Measurements from ENCODE around the gene PEPD.

The PEPD gene

DNA sequence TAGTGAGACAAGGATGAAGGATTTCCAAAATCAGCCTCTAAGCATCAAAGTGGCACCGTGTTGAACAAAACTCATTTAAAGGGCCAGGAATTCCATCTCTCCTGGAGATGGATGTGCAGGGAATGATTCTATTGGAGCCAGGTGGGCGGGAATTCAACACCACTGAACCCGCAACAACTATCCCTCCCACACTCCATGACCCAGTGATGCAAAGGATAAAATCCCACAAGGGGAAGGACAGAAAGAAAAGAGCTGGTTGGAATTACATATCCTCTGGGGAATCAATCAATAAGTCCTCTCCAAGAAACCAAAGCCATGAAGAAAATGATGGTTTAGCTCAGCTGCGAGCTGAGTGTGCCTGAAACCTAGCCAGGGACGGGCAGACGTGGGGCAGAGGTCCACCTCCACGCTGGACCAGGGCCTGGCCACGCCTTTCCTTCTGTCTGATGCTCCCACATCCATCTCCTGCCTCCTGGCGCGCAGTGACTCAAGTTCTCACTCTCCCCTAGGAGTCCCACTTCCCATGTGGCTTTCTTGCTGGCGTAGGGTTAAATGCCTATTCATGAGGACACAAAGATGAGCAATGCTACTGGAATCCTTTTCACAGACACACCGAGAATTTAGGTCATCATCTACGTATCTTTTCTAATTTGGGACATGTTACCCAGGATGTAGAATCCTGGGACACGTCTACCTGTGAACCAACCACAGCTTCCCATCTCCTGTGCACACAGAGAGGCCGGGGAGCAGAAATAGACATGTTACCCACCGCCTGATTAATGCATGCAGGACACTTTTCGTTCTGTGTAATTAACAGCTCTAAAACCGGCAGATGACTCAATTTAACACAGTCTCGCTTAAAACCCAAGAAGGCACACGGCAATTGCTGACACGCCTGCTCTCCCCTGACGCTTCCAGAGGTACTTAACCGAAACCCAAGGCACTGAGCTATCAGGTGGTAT, 48.6 kb downstream of the PEPD start:
- DNase-seq (ENCODE audit: low spot score), result peak; percentile 85

DNA sequence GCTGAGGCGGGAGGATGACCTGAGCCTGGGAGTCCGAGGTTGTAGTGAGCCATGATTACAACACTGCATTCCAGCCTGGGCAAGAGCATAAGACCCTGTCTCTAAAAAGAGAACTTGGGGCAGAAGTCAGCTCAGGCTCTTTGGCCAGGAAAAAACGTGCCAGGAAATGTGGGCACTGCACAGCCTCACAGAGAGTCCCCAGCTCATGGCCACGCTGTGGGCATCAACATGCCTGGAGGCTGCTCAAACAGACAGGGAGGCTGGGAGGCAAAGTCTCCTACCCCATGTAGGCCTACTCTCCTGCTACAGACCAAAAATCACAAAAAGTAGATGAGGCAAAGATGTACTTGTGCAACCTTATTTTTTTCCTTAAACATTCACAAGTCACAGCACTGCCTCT, 49.4 kb downstream of the PEPD start:
- no peak for DNase-seq (ENCODE audit: low spot score)

DNA sequence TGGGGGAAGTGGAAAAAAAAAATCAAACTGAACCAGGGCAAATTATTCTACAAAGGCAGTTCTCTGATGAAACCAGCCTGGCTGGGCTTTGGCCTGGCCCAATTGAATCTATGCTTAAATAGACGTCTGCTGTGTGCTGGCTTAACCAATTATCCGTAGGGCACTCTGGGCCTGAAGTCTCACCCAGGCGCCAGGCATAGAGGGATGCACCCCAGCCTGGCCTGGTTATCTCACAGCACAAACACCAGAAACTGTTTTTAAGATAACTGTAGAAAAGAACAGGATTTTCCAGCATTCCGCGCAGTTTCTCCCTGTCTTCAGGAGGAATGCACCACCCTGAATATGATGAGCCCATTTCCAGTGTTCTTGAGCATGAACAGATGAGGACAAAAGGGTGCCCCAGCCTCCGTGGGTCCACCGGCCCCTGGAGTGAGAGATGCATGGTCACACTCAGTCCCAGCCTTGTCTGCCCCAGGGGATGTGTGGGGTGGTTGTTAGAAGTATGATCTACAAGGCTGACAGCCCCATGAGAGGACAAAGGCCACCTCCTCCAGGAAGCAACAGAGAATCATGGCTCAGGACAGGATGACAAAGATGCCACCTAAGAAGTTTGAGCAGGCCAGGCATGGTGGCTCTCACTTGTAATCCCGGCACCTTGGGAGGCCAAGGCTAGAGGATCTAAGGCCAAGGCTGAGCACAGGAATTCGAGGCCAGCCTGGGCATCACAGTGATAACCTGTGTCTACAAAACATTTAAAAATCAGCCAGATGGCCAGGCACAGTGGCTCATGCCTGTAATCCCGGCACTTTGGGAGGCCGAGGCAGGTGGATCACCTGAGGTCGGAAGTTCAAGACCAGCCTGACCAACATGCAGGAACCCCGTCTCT, 50.2 kb downstream of the PEPD start:
- DNase-seq (ENCODE audit: low spot score), result no peak

DNA sequence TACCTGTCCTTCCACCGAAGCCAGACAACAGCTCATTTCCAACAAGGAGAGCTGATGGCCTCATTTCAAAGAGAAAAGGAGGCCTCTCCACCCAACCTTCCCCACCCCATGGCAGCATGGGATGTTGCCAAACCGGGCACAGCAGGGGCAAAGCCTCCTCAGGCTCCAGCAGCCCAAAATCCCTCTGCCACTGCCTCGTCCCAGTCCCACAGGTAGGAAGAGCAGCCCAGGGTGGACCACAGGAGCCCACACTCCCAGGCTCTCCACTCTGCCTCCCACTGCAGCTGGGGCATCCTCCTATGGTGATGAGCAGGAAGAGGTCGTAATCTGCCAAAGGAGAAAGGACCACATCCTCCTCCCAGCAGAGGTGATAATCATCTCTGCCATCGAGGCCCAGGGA, 50.9 kb downstream of the PEPD start:
- DNase-seq (ENCODE audit: low spot score), result no peak

DNA sequence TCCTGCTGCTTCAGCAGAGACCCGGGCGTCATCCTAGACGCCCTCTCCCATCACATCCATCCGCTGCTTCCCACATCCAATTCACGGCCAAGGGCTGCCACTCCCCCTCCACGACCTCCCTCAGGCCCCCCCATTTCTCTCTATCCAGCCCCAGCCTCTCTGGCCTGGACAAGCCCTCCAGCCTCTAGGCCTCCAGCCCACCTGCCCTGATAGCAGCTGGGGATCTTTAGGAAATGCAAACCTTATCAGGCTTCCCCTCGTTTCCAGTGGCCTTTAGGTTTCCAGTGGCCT, 51.6 kb downstream of the PEPD start:
- no peak for DNase-seq (ENCODE audit: low spot score)

DNA sequence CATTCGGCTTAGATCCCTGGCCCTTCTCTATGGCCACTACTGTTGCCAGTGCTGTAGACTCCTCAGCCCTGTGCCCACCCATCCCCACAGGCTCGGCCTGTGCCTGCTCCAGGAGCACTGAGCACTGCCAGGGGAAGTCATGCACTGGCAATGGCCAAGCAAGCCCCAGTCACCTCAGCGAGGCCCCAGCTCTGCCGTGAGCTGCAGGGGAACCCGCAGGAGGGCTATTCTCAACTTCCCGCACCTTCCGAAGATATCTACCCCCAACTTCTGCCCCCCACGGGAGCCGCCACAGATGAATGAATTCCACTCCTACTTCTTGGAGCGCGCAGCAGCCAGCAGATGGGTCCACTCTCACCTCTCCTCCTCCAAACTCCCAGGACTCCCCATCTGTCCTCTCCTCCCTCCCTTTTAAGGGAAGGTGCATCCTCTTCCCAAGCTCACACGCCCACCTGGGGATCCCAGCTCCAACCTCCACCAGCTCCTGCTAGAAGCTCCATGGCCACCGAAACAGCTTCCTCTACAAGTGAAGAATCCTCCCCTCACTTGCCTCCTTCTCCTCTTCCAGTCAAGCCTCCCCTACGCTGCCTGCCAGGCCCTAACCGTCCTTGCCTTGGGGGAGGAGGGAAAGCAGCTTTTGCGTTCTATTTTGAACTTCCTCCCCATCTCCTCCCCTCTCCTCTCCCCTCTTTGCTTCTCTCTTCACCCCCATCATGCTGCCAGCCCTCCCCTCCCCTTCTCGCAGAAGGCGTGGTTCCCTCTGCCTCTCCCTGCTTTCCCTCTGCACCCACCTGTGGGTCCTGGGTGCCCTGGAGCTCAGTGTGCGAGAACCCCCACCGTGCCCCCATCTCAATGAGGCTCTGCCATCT, 52.2 kb downstream of the PEPD start:
- DNase-seq (ENCODE audit: low spot score), result no peak

DNA sequence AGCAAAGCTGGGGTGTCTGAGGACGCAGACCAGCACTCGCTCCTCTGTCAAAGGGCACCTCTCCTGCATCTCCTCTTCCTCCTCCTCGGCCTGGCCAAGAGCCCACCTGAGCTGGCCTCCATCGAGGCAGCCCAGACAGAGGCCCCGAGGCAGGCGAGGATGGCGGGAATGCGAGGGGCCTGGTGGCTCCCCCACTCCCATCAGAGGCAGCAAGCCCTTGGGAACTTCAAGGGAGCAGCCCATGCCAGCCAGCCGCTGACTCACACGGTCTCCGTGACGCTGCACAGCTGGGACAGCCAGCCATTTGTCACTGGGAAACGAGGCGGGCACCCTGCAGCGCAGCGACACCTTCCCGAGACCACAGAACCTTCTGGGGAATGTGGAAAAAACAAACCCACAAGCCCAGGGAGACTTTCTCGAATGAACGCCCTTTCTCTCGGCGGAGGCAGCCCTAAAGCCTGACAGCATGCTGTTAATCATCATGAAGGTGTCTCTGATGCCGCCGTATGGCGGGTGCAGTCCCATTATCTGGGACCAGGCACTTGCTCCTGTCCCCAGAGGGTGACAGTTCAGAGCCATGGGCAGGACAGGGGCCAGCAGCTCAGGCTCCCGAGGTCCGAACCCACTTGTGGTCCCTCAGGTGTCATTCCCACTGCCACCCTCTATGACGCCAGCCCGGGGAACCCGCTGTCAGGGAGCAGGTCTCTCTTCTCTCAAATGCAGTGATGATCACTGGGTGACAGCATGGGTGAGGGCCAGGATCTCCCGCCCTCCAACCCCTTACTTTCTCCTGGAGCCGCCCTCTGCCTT, 53.0 kb downstream of the PEPD start:
- DNase-seq (ENCODE audit: low spot score), result no peak

DNA sequence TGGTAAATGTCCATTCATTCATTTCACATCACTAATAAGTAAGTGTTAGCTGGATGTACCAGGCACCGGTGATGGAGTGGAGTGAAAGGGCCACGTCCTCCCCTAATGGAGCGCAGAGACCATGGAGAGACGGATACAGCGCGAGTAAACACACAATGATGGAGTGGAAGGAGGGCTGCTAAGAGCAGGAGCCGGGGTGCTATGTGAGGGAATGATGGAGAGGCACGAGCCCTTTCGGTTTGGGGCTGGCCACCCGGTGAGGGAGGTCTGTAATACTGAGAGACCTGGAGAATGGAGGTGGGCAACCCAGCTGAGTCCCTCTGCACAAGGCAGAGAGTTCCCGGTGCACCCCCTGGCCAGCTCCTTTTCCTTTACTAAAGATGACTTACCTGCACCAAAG, 53.7 kb downstream of the PEPD start:
- DNase-seq (ENCODE audit: low spot score), result no peak

DNA sequence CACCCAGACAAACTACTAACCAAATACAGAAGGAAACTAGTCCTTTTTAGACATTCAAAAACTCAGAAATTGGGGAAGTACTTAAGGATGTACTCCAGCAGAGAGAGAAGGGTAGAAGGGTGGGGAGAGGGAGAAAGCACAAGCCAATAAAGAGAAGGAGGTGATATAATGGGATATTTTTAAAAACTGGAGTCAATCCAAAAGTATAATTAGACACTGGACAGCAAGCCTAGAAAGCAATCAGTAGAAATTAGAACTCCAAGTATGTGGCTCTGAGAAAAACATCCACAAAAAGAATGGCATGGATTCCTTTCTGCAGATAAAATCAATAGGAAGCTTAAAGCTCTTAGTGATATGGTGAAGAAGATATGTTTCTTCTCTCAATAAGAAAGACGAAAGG, 55.8 kb downstream of the PEPD start:
- DNase-seq (ENCODE audit: low spot score), result no peak

DNA sequence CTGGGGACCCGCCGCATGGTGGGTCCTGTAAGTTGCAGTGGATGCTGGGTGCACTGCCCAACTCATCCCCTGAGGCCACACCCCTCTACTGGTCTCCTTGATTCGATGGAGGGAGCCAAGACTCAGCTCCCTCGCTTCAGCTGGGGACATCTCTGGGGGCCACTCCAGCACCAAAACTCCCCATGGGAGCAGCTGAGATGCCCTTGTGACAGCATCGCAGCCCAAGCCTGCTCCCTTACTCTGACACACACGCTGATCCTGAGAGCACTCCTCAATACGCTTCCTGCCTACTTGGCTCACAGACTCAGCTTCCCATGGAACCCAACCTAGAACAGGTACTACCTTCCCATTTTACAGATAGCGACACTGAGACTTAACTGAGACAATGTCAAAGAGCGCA, 56.2 kb downstream of the PEPD start:
- DNase-seq (ENCODE audit: low spot score), result no peak

DNA sequence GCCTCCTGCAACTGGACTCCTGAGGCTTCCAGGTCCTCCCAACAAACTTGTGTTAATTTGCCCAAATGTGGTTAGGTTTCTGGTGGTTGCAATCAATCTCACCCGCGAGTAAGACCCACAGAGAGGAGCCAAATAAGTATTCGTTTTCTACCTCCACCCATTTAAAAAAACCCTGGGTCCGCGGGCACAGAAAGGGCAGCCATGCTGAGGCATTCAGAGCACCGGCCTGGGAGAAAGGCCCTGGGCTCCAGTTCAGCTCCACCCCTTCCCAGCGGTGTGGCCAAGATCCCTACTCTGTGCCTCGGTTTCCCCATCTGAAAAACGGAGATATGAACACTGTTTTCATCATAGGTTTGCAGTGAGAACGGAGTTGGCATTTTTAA, 56.9 kb downstream of the PEPD start:
- DNase-seq (ENCODE audit: low spot score), result no peak

DNA sequence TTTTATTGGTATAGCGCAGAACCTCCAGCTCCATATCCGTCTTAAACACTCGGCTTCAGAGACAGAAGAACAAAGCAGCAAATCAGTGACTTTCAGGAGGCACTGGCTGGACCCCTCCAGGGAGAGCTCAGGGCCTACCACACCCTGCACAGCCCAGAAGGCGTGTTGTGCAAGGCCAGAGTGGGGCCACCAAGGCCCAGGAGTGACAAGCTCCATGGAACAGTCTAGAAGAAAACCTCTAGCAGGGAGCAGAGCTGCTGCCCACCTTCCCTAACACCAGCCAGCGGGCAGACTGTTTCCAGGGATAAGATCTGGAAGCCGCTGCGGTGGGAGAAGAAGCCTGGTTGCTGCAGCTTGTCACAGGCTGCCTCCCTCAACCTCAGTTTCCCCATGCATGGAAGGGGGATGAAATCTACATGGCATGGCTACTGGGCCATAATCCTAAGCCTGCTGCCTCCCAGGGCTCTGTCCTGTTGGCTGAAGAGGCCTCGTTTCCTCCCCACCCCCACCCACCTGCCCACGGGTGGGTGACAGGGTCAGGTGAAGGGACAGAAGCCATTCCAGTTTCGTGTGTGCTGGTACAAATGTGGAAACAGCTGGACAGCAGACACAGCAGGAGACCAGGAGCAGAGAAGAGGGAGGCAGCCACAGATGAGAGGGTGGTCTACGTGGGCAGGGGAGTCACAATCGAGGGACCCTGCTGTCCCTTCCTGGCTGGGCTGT, 57.4 kb downstream of the PEPD start:
- DNase-seq (ENCODE audit: low spot score), result no peak

DNA sequence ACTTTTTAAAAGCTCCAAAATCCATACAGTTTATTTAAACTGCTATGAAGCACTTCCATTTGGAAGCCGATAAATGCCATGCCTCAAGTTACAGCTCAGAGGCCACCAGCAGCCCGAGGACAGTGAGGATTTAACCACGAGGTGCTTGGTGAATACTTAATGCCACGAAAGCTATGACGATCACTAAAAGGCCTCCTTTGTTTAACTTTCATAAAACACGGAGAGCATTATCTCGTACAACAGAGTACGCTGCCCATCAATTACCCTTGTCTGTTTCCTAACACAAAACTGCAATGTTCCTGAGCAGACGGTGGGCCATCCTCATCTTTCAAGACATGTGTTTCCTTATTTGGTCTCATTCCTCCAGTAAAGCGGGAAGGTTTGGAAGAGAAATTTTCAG, 58.4 kb downstream of the PEPD start:
- DNase-seq (ENCODE audit: low spot score), result no peak

DNA sequence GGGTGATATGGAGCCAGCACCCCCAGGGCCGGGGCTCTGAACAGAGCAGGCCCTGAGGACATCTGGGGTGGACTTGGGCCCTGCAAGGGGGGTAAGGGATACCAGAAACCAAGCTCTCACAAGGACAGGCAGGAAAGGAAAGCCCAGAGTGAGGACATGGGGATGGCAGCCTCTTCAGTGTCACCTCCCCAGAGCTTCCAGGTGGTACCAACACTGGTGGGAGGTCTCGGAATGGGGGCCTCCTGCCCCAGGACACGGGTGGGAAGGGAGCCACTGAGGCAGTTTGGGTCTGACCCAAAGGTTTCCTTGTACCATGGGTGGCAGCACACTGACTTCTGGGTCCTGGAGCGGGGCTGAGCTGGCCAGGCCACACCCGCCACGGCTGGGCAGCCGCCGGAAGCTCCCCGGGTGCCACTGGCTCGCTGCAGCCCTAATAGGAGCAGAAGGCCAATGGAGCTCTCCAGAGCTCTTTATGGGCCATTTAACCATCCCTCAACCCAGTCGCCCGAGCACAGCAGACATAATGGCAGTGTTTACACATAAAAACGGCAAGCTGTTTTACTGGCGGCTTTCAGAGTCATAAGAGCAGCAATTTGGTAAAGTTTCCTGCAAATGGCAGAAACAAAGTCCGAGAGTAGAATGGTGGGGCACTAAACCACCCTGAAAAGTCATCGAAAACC, 59.3 kb downstream of the PEPD start:
- no peak for DNase-seq (ENCODE audit: low spot score)

DNA sequence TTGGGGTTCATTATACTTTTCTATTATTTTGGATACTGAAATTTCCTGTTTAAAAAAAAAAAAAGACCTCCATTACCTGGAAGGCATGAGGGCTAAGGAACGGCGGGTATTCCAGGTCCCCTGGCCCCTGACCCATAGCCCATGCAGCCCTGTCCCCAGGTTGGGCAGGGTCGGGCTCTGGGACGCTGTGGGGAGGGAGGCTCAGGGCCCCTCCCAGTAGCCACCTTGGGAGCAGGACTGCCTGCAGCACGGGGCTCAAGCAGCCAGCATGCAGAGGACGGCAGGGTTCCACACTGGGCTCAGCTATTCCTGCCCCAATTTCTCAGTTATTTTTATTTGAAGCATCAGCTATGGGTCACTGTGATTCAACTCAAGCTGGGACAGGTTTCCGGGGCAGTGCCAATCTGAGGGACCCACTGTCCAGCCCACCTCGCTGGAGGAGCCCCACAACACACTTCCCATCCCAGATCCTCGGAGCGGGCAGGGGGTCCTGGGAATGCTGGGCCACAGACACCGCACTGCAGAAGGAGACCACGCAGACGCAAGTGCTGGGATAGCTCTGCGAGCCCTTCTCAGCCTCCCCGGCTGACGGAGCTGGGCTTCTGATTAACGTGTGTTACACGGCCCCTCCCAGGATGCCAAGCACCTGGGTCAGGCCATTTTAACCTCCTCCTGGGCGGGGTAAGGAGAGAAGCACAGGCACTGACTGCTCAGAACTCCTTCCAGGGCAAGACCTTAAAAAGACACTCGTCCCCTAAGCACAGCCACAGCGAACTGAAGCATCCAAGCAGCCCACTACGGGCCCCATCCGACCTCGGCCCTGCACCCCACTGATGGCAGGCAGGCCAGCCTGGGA, 60.1 kb downstream of the PEPD start:
- no peak for DNase-seq (ENCODE audit: low spot score)

DNA sequence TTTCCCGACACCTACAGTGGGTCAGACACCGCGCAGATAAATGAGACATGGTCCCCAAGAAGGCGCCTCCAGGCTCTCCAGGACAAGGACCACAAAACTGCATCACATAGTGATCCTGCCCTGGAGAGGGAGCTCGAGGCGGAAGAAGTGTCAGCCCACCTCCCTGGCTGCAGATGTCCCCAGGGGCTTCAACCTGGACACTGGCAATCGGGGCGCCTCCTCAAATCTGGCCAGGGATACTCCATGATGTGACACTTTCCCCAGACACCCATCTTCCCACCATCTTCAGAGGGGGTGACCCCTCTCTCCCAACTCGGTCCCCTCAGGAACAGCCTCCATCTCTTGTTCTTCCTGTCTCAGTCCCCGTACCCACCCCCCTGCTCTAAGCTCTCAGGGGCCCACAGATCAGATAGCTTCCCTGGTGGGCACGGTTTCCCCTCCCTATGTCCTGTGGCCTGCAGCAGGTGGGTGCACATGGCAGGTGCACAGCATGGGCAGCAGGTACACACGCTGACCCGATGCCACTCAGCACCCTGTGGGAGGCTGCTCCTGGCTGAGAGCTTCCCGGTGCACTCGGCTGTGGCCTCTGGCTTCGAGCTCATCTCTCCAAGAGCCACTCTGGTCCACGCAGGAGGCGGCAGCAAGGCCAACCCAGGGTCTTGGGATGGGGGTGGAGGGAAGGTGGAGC, 61.2 kb downstream of the PEPD start:
- DNase-seq (ENCODE audit: low spot score), result no peak

DNA sequence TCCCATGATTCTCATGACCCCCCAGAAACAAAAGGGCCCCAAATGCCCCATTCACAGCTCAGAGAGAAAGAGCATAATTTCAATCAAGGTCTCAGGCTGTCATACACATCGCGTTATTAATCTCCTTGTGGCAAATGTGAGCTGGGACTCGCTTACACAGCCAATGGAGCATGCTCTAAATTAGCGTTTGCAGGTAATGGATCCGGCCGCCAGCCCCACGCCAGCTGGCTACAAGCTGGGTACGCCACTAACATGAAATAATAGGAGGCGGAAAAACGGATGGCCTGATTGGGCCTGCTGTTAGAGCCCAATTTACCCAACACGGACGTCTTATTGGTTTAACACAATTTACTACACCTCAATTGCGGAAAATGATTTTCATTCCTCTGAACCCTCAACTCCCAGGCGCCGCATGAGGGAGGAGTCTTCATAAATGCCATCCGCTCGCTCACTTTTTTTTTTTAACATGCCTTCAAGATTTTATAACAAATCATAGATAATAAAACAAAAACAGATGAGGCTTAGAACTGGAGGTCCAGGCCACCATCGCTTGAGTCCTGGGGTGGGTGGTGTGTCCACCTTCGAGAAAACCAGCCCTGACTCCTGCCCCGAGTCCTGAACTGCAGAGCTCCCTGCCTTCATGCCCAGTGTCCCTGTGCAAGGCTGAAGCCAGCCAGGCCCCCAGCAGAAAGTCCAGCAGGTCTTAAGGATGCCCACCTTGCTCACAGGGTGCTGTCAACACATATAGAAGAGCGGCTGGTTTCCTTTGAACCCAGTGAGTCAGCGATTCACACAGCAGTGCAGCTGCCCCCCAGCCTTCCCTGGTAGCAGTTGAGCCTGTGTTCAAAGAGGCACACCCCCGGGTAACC, 62.1 kb downstream of the PEPD start:
- DNase-seq (ENCODE audit: low spot score), result no peak

DNA sequence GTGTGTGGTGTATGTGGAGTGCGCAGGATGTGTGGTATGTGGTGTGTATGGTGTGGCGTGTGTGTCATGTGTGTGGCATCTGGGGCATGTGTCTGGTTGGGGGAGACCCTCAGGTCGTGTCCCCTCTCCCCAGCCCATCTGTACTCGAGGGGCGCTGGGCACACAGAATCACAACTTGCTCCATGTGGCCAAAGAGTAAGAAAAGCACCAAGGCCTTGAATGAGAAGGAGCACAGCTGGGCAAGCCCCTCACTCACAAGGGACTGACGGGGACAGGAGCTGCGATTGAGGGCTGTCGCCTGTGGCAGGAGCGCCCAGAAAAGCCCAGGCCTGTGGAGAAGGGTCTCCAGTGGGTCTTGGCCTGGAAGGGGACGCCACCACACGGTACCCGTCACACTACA, 62.8 kb downstream of the PEPD start:
- DNase-seq (ENCODE audit: low spot score), result no peak
